Suprapubic skin (tissue), 3 donors: ENCODE results near the gene PXMP2.

ENCODE experiments used
- POLR2A ChIP-seq, 2 donors: fragments of 450-650 bp; IDR thresholded peaks; one replicate each; pipeline ENCODE4 v1.6.1; 2017; ENCODE audit warnings: antibody characterized with exemption in 2 of 2, mild to moderate bottlenecking in 2 of 2, moderate library complexity in 2 of 2
- TF ChIP-seq, protein P1 (sequence below), 2 donors: fragments of 200-600 bp in 1 of 2; fragments of 450-650 bp in 1 of 2; sonication (generic) in 1 of 2; IDR thresholded peaks; one replicate each; pipeline ENCODE4 v1.5.1; 2016 to 2019; ENCODE audit warnings: antibody characterized with exemption in 2 of 2, mild to moderate bottlenecking in 1 of 2, moderate library complexity in 1 of 2

DNA sequence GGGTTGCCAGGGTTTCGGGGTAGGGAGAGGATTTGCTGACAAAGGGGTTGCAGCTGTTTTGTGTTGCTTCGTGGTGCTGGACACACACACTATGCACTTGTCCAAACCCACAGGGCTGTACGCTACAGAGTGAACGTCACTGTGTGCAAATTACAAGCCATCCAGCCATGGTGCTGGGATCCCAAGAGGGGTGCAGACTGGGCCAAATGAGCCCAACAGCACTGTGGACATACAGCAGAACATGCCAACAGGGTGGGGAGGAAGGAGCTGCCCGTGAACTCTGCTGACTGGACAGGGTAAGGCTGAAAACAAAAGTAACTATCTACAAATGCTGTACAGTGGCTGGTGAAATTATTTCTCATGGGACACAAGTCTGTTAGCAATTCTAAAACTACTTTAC, 25.4 kb upstream of the PXMP2 start:
- no peak for TF ChIP-seq POLR2A (IDR thresholded peaks at IDR 0.05)
- TF ChIP-seq, protein P1, sequence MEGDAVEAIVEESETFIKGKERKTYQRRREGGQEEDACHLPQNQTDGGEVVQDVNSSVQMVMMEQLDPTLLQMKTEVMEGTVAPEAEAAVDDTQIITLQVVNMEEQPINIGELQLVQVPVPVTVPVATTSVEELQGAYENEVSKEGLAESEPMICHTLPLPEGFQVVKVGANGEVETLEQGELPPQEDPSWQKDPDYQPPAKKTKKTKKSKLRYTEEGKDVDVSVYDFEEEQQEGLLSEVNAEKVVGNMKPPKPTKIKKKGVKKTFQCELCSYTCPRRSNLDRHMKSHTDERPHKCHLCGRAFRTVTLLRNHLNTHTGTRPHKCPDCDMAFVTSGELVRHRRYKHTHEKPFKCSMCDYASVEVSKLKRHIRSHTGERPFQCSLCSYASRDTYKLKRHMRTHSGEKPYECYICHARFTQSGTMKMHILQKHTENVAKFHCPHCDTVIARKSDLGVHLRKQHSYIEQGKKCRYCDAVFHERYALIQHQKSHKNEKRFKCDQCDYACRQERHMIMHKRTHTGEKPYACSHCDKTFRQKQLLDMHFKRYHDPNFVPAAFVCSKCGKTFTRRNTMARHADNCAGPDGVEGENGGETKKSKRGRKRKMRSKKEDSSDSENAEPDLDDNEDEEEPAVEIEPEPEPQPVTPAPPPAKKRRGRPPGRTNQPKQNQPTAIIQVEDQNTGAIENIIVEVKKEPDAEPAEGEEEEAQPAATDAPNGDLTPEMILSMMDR (IDR thresholded peaks at IDR 0.05) = no peak
